GM23338 (cell line): ENCODE results near the gene EBI3. TPM values are rescaled to one million over a fixed set of nuclear protein-coding genes. Genes with fewer than 3 reads are reported as not detected.
"Not testable (repeated sequence)": the region's sequence is repeated elsewhere in the genome, so short reads cannot be mapped to it uniquely, and the experiment has no call there.

Experiments
- ATAC-seq: fragments of 200-7000 bp; cut with Tn5 transposase; 3 replicates; pipeline ENCODE4 v1.9.1; 2020
- DNase-seq: peaks from one replicate; pipeline ENCODE4 v3.0.0-alpha.2; 2015; ENCODE audit warnings: low spot score
- H2AFZ ChIP-seq: fragments of 200-600 bp; sonication (generic); 2 replicates; pipeline ENCODE4 v1.8.0; 2016; ENCODE audit warnings: antibody characterized with exemption, mild to moderate bottlenecking, moderate library complexity
- H3F3A ChIP-seq: fragments of 200-600 bp; sonication (generic); replicated peaks from 2 replicates; pipeline ENCODE4 v1.8.0; 2017; ENCODE audit warnings: antibody characterized with exemption, mixed run types, low read depth
- H3K27ac ChIP-seq: fragments of 200-600 bp; sonication (generic); 2 replicates; pipeline ENCODE4 v1.6.1; 2016; ENCODE audit warnings: low read depth
- H3K27me3 ChIP-seq: fragments of 200-600 bp; sonication (generic); 2 replicates; pipeline ENCODE4 v1.8.0; 2016; ENCODE audit warnings: mild to moderate bottlenecking, mixed run types, moderate library complexity; ENCODE audit not compliant: insufficient read depth
- H3K36me3 ChIP-seq: fragments of 200-600 bp; sonication (generic); 2 replicates; pipeline ENCODE4 v1.8.0; 2016; ENCODE audit warnings: mild to moderate bottlenecking; ENCODE audit not compliant: insufficient read depth
- H3K4me1 ChIP-seq: fragments of 200-600 bp; sonication (generic); 2 replicates; pipeline ENCODE4 v1.8.0; 2016; ENCODE audit warnings: mild to moderate bottlenecking, moderate library complexity; ENCODE audit not compliant: insufficient read depth
- H3K4me2 ChIP-seq: fragments of 200-600 bp; sonication (generic); 2 replicates; pipeline ENCODE4 v1.7.1; 2017; ENCODE audit warnings: mixed run types
- H3K4me3 ChIP-seq: fragments of 200-600 bp; sonication (generic); 2 replicates; pipeline ENCODE4 v1.6.1; 2016; ENCODE audit warnings: mixed run types
- H3K79me2 ChIP-seq: fragments of 200-600 bp; sonication (generic); replicated peaks from 2 replicates; pipeline ENCODE4 v1.8.0; 2017; ENCODE audit warnings: mild to moderate bottlenecking; ENCODE audit not compliant: insufficient read depth
- H3K9me2 ChIP-seq: fragments of 200-600 bp; sonication (generic); 2 replicates; pipeline ENCODE4 v1.8.0; 2017; ENCODE audit not compliant: insufficient read depth
- H4K20me1 ChIP-seq: fragments of 200-600 bp; sonication (generic); replicated peaks from 2 replicates; pipeline ENCODE4 v1.8.0; 2017; ENCODE audit warnings: mild to moderate bottlenecking; ENCODE audit not compliant: insufficient read depth
- H3K27ac Mint-ChIP-seq: 2 replicates; pipeline ENCODE4 v1.8.0; 2020; ENCODE audit warnings: inconsistent platforms, mild to moderate bottlenecking, moderate library complexity, mixed read lengths
- H3K27me3 Mint-ChIP-seq: 3 replicates; pipeline ENCODE4 v1.8.0; 2022; ENCODE audit warnings: low read depth, mild to moderate bottlenecking, moderate library complexity, mixed read lengths, inconsistent platforms; ENCODE audit not compliant: insufficient read depth, poor library complexity
- H3K36me3 Mint-ChIP-seq: 3 replicates; pipeline ENCODE4 v1.8.0; 2021; ENCODE audit warnings: low read depth, mild to moderate bottlenecking, inconsistent platforms, moderate library complexity, mixed read lengths
- H3K4me1 Mint-ChIP-seq: 3 replicates; pipeline ENCODE4 v1.8.0; 2020; ENCODE audit warnings: mild to moderate bottlenecking, inconsistent platforms, mixed read lengths
- H3K4me3 Mint-ChIP-seq: 3 replicates; pipeline ENCODE4 v1.8.0; 2021; ENCODE audit warnings: moderate library complexity, mild to moderate bottlenecking, inconsistent platforms, mixed read lengths
- H3K9me3 Mint-ChIP-seq: 3 replicates; pipeline ENCODE4 v1.8.0; 2020; ENCODE audit warnings: moderate library complexity, mild to moderate bottlenecking, inconsistent platforms, mixed read lengths
- polyA plus RNA-seq: library from polyadenylated mRNA; unstranded; fragments of >200 nt; fragmentation: Nextera tagmentation; extraction: Ambion mirVana; gene quantifications from 2 replicates; pipeline ENCODE4 v1.2.1, GENCODE V29; 2016
- total RNA-seq: library from RNA; depleted of rRNA; stranded (reverse); fragments of >200 nt; shearing (Covaris generic); gene quantifications from 2 replicates; pipeline ENCODE4 v1.2.3, GENCODE V29; 2014; rRNA removed

Gene EBI3
- total and polyA plus RNA-seq, 2 experiments from 2014 or later, result 0.52 to 1.4 TPM

- H3K4me1 Mint-ChIP-seq, H2AFZ ChIP-seq, H3K36me3 Mint-ChIP-seq, H3F3A ChIP-seq, H3K4me3 Mint-ChIP-seq, H3K4me3 ChIP-seq, H3K4me2 ChIP-seq, H3K9me3 Mint-ChIP-seq, H3K27ac Mint-ChIP-seq, H3K4me1 ChIP-seq, ATAC-seq, H3K79me2 ChIP-seq, H3K27ac ChIP-seq, H3K36me3 ChIP-seq, H4K20me1 ChIP-seq, DNase-seq, H3K9me2 ChIP-seq: not testable (repeated sequence)
- peaks cover 15% of the 10 kb centered on the region for H3K27me3 Mint-ChIP-seq
- peaks cover 12% of the 10 kb centered on the region for H3K27me3 ChIP-seq
Observed at GRCh38 chr19:4286141-4286540, 56.8 kb downstream of the EBI3 start.

Other genes starting within 250 kb of the EBI3 start
- 2,892 and 2,987 TPM in 2 replicates for gene EEF2, start 244.1 kb upstream of the EBI3 start, total RNA-seq
- 772 and 1,028 TPM in 2 replicates for gene EEF2, start 244.1 kb upstream of the EBI3 start, polyA plus RNA-seq
- 34.1 and 48.4 TPM in 2 replicates for gene PIAS4, start 221.8 kb upstream of the EBI3 start, total RNA-seq
- 17.0 and 20.0 TPM in 2 replicates for gene PIAS4, start 221.8 kb upstream of the EBI3 start, polyA plus RNA-seq
- gene ZBTB7A, start 162.6 kb upstream of the EBI3 start, total RNA-seq, result 28.5 and 35.0 TPM in 2 replicates
- 9.5 and 11.1 TPM in 2 replicates for gene ZBTB7A, start 162.6 kb upstream of the EBI3 start, polyA plus RNA-seq
- gene MAP2K2, start 105.4 kb upstream of the EBI3 start, total RNA-seq, result 140 and 151 TPM in 2 replicates
- 99.7 and 108 TPM in 2 replicates for gene MAP2K2, start 105.4 kb upstream of the EBI3 start, polyA plus RNA-seq
- not detected in 2 replicates for gene CREB3L3, start 75.9 kb upstream of the EBI3 start, total RNA-seq
- gene CREB3L3, start 75.9 kb upstream of the EBI3 start, polyA plus RNA-seq, result 0.26 and 0.42 TPM in 2 replicates
- 15.8 and 26.7 TPM in 2 replicates for gene SIRT6, start 47.0 kb upstream of the EBI3 start, total RNA-seq
- gene SIRT6, start 47.0 kb upstream of the EBI3 start, polyA plus RNA-seq, result 18.9 and 19.3 TPM in 2 replicates
- 13.4 and 18.0 TPM in 2 replicates for gene ANKRD24, start 46.8 kb upstream of the EBI3 start, total RNA-seq
- gene ANKRD24, start 46.8 kb upstream of the EBI3 start, polyA plus RNA-seq, result 3.7 and 4.5 TPM in 2 replicates
- 27.3 and 33.4 TPM in 2 replicates for gene YJU2, start 17.6 kb downstream of the EBI3 start, total RNA-seq
- gene YJU2, start 17.6 kb downstream of the EBI3 start, polyA plus RNA-seq, result 27.6 and 28.8 TPM in 2 replicates
- gene SHD, start 49.7 kb downstream of the EBI3 start, total RNA-seq, result 1.8 and 7.5 TPM in 2 replicates
- 6.4 and 8.0 TPM in 2 replicates for gene SHD, start 49.7 kb downstream of the EBI3 start, polyA plus RNA-seq
- 0.76 and 0.93 TPM in 2 replicates for gene TMIGD2, start 72.9 kb downstream of the EBI3 start, total RNA-seq
- gene TMIGD2, start 72.9 kb downstream of the EBI3 start, polyA plus RNA-seq, result 0.24 and 0.79 TPM in 2 replicates
- 54.0 and 82.9 TPM in 2 replicates for gene FSD1, start 75.1 kb downstream of the EBI3 start, total RNA-seq
- 50.7 and 52.1 TPM in 2 replicates for gene FSD1, start 75.1 kb downstream of the EBI3 start, polyA plus RNA-seq
- gene STAP2, start 109.3 kb downstream of the EBI3 start, total RNA-seq, result 9.2 and 15.1 TPM in 2 replicates
- 20.7 and 21.7 TPM in 2 replicates for gene STAP2, start 109.3 kb downstream of the EBI3 start, polyA plus RNA-seq
- 9.1 and 15.6 TPM in 2 replicates for gene MPND, start 114.0 kb downstream of the EBI3 start, total RNA-seq
- gene MPND, start 114.0 kb downstream of the EBI3 start, polyA plus RNA-seq, result 11.8 and 22.5 TPM in 2 replicates
- gene SH3GL1, start 171.0 kb downstream of the EBI3 start, total RNA-seq, result 85.8 and 89.5 TPM in 2 replicates
- 73.1 and 75.6 TPM in 2 replicates for gene SH3GL1, start 171.0 kb downstream of the EBI3 start, polyA plus RNA-seq
- gene CHAF1A, start 173.1 kb downstream of the EBI3 start, total RNA-seq, result 84.1 and 113 TPM in 2 replicates
- 109 and 125 TPM in 2 replicates for gene CHAF1A, start 173.1 kb downstream of the EBI3 start, polyA plus RNA-seq
- 21.6 TPM in 2 replicates for gene UBXN6, start 228.3 kb downstream of the EBI3 start, total RNA-seq
- 19.1 and 20.4 TPM in 2 replicates for gene UBXN6, start 228.3 kb downstream of the EBI3 start, polyA plus RNA-seq
- gene HDGFL2, start 242.8 kb downstream of the EBI3 start, total RNA-seq, result 94.6 and 113 TPM in 2 replicates
- gene HDGFL2, start 242.8 kb downstream of the EBI3 start, polyA plus RNA-seq, result 64.8 and 72.4 TPM in 2 replicates